Non-pigmented ciliary epithelial cell (primary cell): ENCODE measurements around the gene CLDN20.
"Not testable (repeated sequence)": the region's sequence is repeated elsewhere in the genome, so short reads cannot be mapped to it uniquely, and the experiment has no call there.

ENCODE experiments used
- DNase-seq: peaks from one replicate; pipeline ENCODE4 v3.0.0-alpha.2; 2010; ENCODE audit warnings: low read depth

The CLDN20 gene

GRCh38 chr6:155312950-155313349, 49.1 kb downstream of the CLDN20 start:
- not testable (repeated sequence) for DNase-seq

GRCh38 chr6:155313602-155314091, 49.8 kb downstream of the CLDN20 start:
- DNase-seq: no peak

GRCh38 chr6:155314092-155314772, 50.4 kb downstream of the CLDN20 start, which contains the start of gene TFB1M:
Gene TFB1M (minus strand): TSS chr6:155314484. CDS start chr6:155314428, 56 bp downstream.
- peak; percentile 95 for DNase-seq

- no peak for DNase-seq
Observed at GRCh38 chr6:155314773-155315515, 51.1 kb downstream of the CLDN20 start.

GRCh38 chr6:155315516-155315871, 51.7 kb downstream of the CLDN20 start:
- no peak for DNase-seq

GRCh38 chr6:155316419-155316818, 52.6 kb downstream of the CLDN20 start:
- DNase-seq: no peak

- DNase-seq: no peak
Observed at GRCh38 chr6:155317186-155317585, 53.4 kb downstream of the CLDN20 start.

- no peak for DNase-seq
Observed at GRCh38 chr6:155319902-155320301, 56.1 kb downstream of the CLDN20 start.

GRCh38 chr6:155324172-155324571, 60.4 kb downstream of the CLDN20 start:
- DNase-seq: no peak

- DNase-seq: no peak
Observed at GRCh38 chr6:155324993-155325392, 61.2 kb downstream of the CLDN20 start.

- DNase-seq: no peak
Observed at GRCh38 chr6:155325700-155326516, 62.1 kb downstream of the CLDN20 start.
